MCF 10A (cell line): ENCODE data around the gene PCP4L1. TPM values are rescaled to one million over a fixed set of nuclear protein-coding genes. Genes with fewer than 3 reads are reported as not detected.
"Not testable (repeated sequence)": the region's sequence is repeated elsewhere in the genome, so short reads cannot be mapped to it uniquely, and the experiment has no call there.

Experiments used
- BruUV-seq: library from RNA; stranded (reverse); fragments of 400-500 nt; replicated peaks from 2 replicates; lab custom pipeline; 2021; lab: Mats Ljungman, UMichigan
- CTCF ChIA-PET: fragments of 300-600 bp; sonication (Branson Sonifier 250); formaldehyde crosslinking; extraction: SDS; loops from one replicate; lab custom pipeline; 2021; ENCODE audit warnings: antibody characterized with exemption, inconsistent platforms; lab: Yijun Ruan, JAX
- POLR2A ChIA-PET: fragments of 300-600, 350-650 bp; sonication (Branson Sonifier 250); formaldehyde crosslinking; extraction: SDS; loops from one replicate; lab custom pipeline; 2020; ENCODE audit warnings: antibody characterized with exemption, inconsistent platforms; lab: Yijun Ruan, JAX
- DNase-seq: peaks from one replicate; pipeline ENCODE4 v3.0.0-alpha.2; 2018; ENCODE audit not compliant: unreplicated experiment
- H3K27ac Mint-ChIP-seq: one replicate; pipeline ENCODE4 v1.8.0; 2022; ENCODE audit warnings: mild to moderate bottlenecking, low read depth, mixed read lengths; ENCODE audit not compliant: unreplicated experiment
- H3K27me3 Mint-ChIP-seq: one replicate; pipeline ENCODE4 v1.8.0; 2022; ENCODE audit warnings: mixed read lengths; ENCODE audit not compliant: insufficient read depth, unreplicated experiment
- H3K36me3 Mint-ChIP-seq: one replicate; pipeline ENCODE4 v1.8.0; 2022; ENCODE audit warnings: mild to moderate bottlenecking, moderate library complexity, mixed read lengths; ENCODE audit not compliant: insufficient read depth, unreplicated experiment
- H3K4me1 Mint-ChIP-seq: one replicate; pipeline ENCODE4 v1.8.0; 2022; ENCODE audit warnings: mixed read lengths; ENCODE audit not compliant: insufficient read depth, unreplicated experiment
- H3K4me3 Mint-ChIP-seq: one replicate; pipeline ENCODE4 v1.8.0; 2022; ENCODE audit warnings: mild to moderate bottlenecking, moderate library complexity, mixed read lengths; ENCODE audit not compliant: unreplicated experiment
- H3K9me3 Mint-ChIP-seq: one replicate; pipeline ENCODE4 v1.8.0; 2022; ENCODE audit warnings: mixed read lengths; ENCODE audit not compliant: unreplicated experiment
- intact Hi-C: fragments of 100-400 bp; cut with micrococcal nuclease; formaldehyde crosslinking; loops from 2 replicates; pipeline ENCODE4 v1.14.1; 2022
- total RNA-seq: library from RNA; stranded (reverse); gene quantifications from 2 replicates; pipeline ENCODE4 v1.2.3, GENCODE V29; 2022
- TF ChIP-seq, protein P1 (sequence below): fragments of 200-600 bp; IDR thresholded peaks from one replicate; pipeline ENCODE4 v1.8.0; 2022; ENCODE audit warnings: antibody characterized with exemption, mild to moderate bottlenecking; ENCODE audit not compliant: unreplicated experiment

Gene PCP4L1
- total RNA-seq, 1 experiment from 2014 or later, result not detected

DNA sequence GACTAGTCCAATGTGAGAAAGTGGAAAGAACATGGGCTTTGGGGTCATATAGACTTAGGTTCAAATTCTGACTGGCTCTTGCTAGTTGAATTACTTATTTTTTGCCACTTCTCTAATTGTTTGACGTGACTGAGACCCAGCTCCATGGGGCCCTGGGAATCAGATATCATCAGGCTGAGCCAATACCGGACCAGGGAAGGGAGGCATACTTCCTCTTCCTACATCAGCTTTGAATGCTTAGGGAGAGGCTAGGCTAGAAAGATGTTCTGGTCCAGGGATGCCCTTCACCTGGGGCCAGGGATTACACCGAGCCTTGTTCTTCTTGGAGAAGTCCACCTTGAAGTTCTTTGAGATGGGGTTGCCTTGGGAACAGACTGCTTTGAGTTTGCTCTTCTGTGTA lies 16.9 kb upstream of the PCP4L1 start:
- BruUV-seq, result no TSS peak
- no peaks in the 10 kb centered on the region for H3K27me3 Mint-ChIP-seq
- intact Hi-C loops, result loop anchor here (5.0 kb wide), 1 partner anchor 36 kb away; no protein-coding TSS in a partner anchor
- CTCF ChIA-PET, result interaction anchor here (0.6 to 9.4 kb wide), 4 partner anchors 14 to 864 kb away, joined by 3 to 128 read pairs (median 3); partner anchors contain the start of gene TOMM40L
- H3K4me3 Mint-ChIP-seq, result no peak overlapping the region
- TF ChIP-seq, protein P1, sequence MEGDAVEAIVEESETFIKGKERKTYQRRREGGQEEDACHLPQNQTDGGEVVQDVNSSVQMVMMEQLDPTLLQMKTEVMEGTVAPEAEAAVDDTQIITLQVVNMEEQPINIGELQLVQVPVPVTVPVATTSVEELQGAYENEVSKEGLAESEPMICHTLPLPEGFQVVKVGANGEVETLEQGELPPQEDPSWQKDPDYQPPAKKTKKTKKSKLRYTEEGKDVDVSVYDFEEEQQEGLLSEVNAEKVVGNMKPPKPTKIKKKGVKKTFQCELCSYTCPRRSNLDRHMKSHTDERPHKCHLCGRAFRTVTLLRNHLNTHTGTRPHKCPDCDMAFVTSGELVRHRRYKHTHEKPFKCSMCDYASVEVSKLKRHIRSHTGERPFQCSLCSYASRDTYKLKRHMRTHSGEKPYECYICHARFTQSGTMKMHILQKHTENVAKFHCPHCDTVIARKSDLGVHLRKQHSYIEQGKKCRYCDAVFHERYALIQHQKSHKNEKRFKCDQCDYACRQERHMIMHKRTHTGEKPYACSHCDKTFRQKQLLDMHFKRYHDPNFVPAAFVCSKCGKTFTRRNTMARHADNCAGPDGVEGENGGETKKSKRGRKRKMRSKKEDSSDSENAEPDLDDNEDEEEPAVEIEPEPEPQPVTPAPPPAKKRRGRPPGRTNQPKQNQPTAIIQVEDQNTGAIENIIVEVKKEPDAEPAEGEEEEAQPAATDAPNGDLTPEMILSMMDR, result no peak
- no peak for DNase-seq
- POLR2A ChIA-PET, result interaction anchor here (1.1 kb wide), 1 partner anchor 74 kb away, joined by 3 read pairs; no protein-coding TSS in a partner anchor
- no peaks in the 10 kb centered on the region for H3K9me3 Mint-ChIP-seq
- peaks cover 17% of the 10 kb centered on the region for H3K4me1 Mint-ChIP-seq
- peaks cover 2% of the 10 kb centered on the region for H3K36me3 Mint-ChIP-seq
- H3K27ac Mint-ChIP-seq, result no peak overlapping the region

DNA sequence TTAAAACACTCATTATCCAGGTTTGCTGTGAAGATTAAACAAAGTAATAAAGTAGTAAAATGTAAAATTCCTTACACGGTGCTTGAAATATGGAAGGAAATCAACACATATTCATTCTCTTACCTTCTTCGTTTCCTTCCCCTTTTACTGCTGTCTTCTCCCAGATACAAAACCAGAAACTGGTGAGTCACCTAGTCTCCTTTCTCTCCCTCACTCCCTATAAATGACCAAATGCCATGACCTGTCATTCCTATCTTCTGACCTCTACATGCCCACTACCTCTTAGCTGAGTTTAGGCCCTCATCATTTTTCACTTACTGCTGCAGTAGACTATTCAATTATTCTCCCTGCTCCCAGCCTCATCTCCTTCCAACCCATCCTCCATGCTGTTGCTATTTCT lies 16.2 kb upstream of the PCP4L1 start:
- Mint-ChIP-seq H3K4me1 (peaks cover 17% of the 10 kb centered on the region), H3K27me3 (no peaks in the 10 kb centered on the region), H3K4me3 (no peak overlapping the region), H3K27ac (no peak overlapping the region), H3K9me3 (no peaks in the 10 kb centered on the region), H3K36me3 (no peaks in the 10 kb centered on the region)
- DNase-seq, result no peak
- intact Hi-C loops, result loop anchor here (5.0 kb wide), 1 partner anchor 35 kb away; no protein-coding TSS in a partner anchor
- no TSS peak for BruUV-seq
- TF ChIP-seq, protein P1, result no peak
- POLR2A ChIA-PET, result interaction anchor here (1.1 kb wide), 1 partner anchor 73 kb away, joined by 3 read pairs; no protein-coding TSS in a partner anchor
- CTCF ChIA-PET, result interaction anchor here (1.0 to 9.4 kb wide), 3 partner anchors 14 to 37 kb away, joined by 3 to 128 read pairs (median 4); partner anchors contain the start of gene TOMM40L

DNA sequence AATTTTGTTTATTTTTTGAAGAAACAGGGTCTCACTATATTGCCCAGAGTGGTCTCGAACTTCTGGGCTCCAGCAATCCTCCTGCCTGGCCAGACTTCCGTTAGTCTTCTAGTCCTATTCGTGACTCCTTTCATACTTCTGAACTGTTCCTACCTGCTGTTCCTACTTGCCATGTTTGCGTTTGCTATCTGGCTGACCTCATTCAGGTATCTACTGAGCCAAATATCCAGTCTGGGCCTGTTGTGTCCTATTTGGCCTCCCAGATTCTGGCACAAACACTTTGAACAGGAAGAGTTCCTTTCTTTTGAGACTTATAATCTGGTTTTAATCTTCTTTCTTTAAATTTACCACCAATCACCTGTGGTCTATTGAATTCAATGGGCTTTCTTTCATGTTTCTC lies 13.7 kb upstream of the PCP4L1 start:
- peak; percentile 51 for DNase-seq
- no peaks in the 10 kb centered on the region for H3K36me3 Mint-ChIP-seq
- POLR2A ChIA-PET, result interaction anchor here (1.2 kb wide), 1 partner anchor 146 kb away, joined by 7 read pairs; no protein-coding TSS in a partner anchor
- H3K4me3 Mint-ChIP-seq, result no peak overlapping the region
- intact Hi-C loops, result loop anchor here (5.0 kb wide), 1 partner anchor 32 kb away; no protein-coding TSS in a partner anchor
- no peaks in the 10 kb centered on the region for H3K27me3 Mint-ChIP-seq
- peak overlapping the region; percentile 17 for H3K27ac Mint-ChIP-seq
- H3K9me3 Mint-ChIP-seq, result no peaks in the 10 kb centered on the region
- TF ChIP-seq, protein P1, result no peak
- BruUV-seq, result no TSS peak
- peaks cover 11% of the 10 kb centered on the region for H3K4me1 Mint-ChIP-seq
- CTCF ChIA-PET, result interaction anchor here (0.6 to 1.4 kb wide), 2 partner anchors 12 to 51 kb away, joined by 3 to 5 read pairs; no protein-coding TSS in a partner anchor

DNA sequence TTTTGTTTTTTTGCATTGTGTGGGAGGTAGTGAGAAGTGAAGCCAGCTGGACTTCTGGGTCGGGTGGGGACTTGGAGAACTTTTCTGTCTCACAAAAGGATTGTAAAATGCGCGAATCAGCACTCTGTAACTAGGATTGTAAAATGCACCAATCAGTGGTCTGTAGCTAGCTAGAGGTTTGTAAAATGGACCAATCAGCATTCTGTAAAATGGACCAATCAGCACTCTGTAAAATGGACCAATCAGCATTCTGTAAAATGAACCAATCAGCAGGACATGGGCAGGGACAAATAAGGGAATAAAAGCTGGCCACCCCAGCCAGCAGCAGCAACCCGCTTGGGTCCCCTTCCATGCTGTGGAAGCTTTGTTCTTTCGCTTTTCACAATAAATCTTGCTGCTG lies 8.4 kb upstream of the PCP4L1 start:
- H3K4me3 Mint-ChIP-seq, intact Hi-C loops, DNase-seq, H3K27ac Mint-ChIP-seq, H3K9me3 Mint-ChIP-seq, H3K27me3 Mint-ChIP-seq, H3K4me1 Mint-ChIP-seq, BruUV-seq, H3K36me3 Mint-ChIP-seq: not testable (repeated sequence)
- POLR2A ChIA-PET, result interaction anchor here (0.6 to 1.2 kb wide), 2 partner anchors 11 to 15 kb away, joined by 3 read pairs; no protein-coding TSS in a partner anchor
- CTCF ChIA-PET, result interaction anchor here (0.8 to 5.9 kb wide), 8 partner anchors 10 to 133 kb away, joined by 3 to 34 read pairs (median 5); partner anchors contain the start of gene TOMM40L
